A673 (cell line): ENCODE measurements around the gene RIPOR3. TPM values are rescaled to one million over a fixed set of nuclear protein-coding genes. Genes with fewer than 3 reads are reported as not detected.
A peak's percentile ranks its signal among the peaks of the same experiment; 100 is the strongest.

Source experiments
- BruUV-seq: library from RNA; stranded (reverse); fragments of 400-500 nt; replicated peaks from 2 replicates; lab custom pipeline; 2021; lab: Mats Ljungman, UMichigan
- CTCF ChIA-PET: fragments of 300-600 bp; sonication (Branson Sonifier 250); formaldehyde crosslinking; loops from one replicate; lab custom pipeline; 2022; ENCODE audit warnings: antibody characterized with exemption; lab: Charles Lee
- POLR2A ChIA-PET: fragments of 300-600 bp; sonication (Branson Sonifier 250); formaldehyde crosslinking; loops from one replicate; lab custom pipeline; 2022; ENCODE audit warnings: antibody characterized with exemption; ENCODE audit not compliant: low non-redundant PET; lab: Charles Lee
- DNase-seq: peaks from one replicate; pipeline ENCODE4 v3.0.0-alpha.2; 2015; ENCODE audit warnings: low spot score
- H3K27ac ChIP-seq: fragments of 200-600 bp; sonication (generic); 2 replicates; pipeline ENCODE4 v1.5.1; 2016; ENCODE audit warnings: mixed run types, low read depth, mild to moderate bottlenecking, mixed read lengths, antibody characterized with exemption, low read length; ENCODE audit not compliant: poor library complexity, severe bottlenecking
- H3K27me3 ChIP-seq: fragments of 200-600 bp; sonication (generic); replicated peaks from 2 replicates; pipeline ENCODE4 v1.6.1; 2017; ENCODE audit warnings: mixed run types, low read depth, mild to moderate bottlenecking, mixed read lengths, antibody characterized with exemption, low read length; ENCODE audit not compliant: insufficient read depth, poor library complexity
- H3K36me3 ChIP-seq: fragments of 200-600 bp; sonication (generic); 2 replicates; pipeline ENCODE4 v1.6.1; 2016; ENCODE audit warnings: mixed run types, mild to moderate bottlenecking, mixed read lengths, antibody characterized with exemption, low read length; ENCODE audit not compliant: insufficient read depth, poor library complexity, severe bottlenecking
- H3K4me1 ChIP-seq: fragments of 200-600 bp; sonication (generic); 2 replicates; pipeline ENCODE4 v1.6.1; 2017; ENCODE audit warnings: mixed run types, mild to moderate bottlenecking, mixed read lengths, antibody characterized with exemption, low read length; ENCODE audit not compliant: insufficient read depth, poor library complexity, severe bottlenecking
- H3K4me3 ChIP-seq: fragments of 200-600 bp; sonication (generic); 2 replicates; pipeline ENCODE4 v1.5.1; 2016; ENCODE audit warnings: low read depth, mixed run types, mild to moderate bottlenecking, mixed read lengths, low read length; ENCODE audit not compliant: poor library complexity, severe bottlenecking
- H3K9me3 ChIP-seq: fragments of 200-600 bp; sonication (generic); 2 replicates; pipeline ENCODE4 v1.6.1; 2016; ENCODE audit warnings: mixed run types, low read depth, mild to moderate bottlenecking, mixed read lengths, antibody characterized with exemption, low read length; ENCODE audit not compliant: poor library complexity, severe bottlenecking
- EZH2 ChIP-seq: fragments of 200-600 bp; sonication (generic); IDR thresholded peaks from 2 replicates; pipeline ENCODE4 v1.6.1; 2017; ENCODE audit warnings: borderline replicate concordance, low read depth, mild to moderate bottlenecking, mixed read lengths, antibody characterized with exemption, low read length; ENCODE audit not compliant: poor library complexity, severe bottlenecking
- intact Hi-C: fragments of 100-400 bp; cut with micrococcal nuclease; formaldehyde crosslinking; loops from one replicate; pipeline ENCODE4 v1.10.0; 2022; ENCODE audit not compliant: unreplicated experiment
- total RNA-seq: library from RNA; stranded (reverse); gene quantifications from 2 replicates; pipeline ENCODE4 v1.2.3, GENCODE V29; 2021
- TF ChIP-seq, protein P1 (sequence below): fragments of 300-800, 200-600 bp; sonication (generic); conservative IDR thresholded peaks from 2 replicates; pipeline ENCODE4 v1.5.1; 2017; ENCODE audit warnings: low read depth, mild to moderate bottlenecking, antibody characterized with exemption, low read length, moderate library complexity, mixed read lengths

RIPOR3 gene
- total RNA-seq, 1 experiment from 2014 or later: 19.1 TPM

DNA sequence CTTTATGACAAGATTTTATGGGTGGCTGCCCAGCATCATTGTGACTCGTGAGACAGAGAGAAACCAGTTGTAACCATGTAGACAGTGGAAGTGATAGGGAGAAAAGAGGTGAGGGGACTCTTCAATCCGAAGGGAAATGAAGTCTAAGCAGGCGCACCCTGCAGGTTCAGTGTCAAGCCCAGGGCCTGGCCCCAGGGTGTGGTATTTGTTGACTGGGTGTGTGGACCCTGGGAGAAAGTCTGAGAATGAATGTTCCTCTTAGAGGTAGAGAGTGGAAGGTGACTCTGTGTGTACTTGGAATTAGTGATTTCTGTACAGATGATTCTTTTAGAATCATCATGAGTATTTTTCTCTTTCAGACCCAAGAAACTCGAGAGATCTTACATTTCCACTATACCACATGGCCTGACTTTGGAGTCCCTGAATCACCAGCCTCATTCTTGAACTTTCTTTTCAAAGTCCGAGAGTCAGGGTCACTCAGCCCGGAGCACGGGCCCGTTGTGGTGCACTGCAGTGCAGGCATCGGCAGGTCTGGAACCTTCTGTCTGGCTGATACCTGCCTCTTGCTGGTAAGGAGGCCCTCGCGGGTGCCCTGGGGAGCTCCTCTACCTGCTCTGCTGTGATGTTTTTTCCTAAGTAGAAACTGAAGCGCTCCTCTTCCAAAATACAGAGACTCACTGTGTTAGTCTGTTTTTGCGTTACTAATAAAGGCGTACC, 113.1 kb downstream of the RIPOR3 start:
- no peak overlapping the region for H3K4me3 ChIP-seq
- no peak for DNase-seq
- H3K4me1 ChIP-seq: peaks cover 13% of the 10 kb centered on the region
- peak overlapping the region; percentile 35 for H3K27ac ChIP-seq
- ChIA-PET CTCF (no interaction called here), POLR2A (no interaction called here)
- no peaks in the 10 kb centered on the region for H3K9me3 ChIP-seq
- H3K27me3 ChIP-seq: no peaks in the 10 kb centered on the region
- no TSS peak for BruUV-seq
- intact Hi-C loops: loop anchor here (5.0 kb wide), 1 partner anchor 101 kb away; no protein-coding TSS in a partner anchor
- TF ChIP-seq, protein P1, sequence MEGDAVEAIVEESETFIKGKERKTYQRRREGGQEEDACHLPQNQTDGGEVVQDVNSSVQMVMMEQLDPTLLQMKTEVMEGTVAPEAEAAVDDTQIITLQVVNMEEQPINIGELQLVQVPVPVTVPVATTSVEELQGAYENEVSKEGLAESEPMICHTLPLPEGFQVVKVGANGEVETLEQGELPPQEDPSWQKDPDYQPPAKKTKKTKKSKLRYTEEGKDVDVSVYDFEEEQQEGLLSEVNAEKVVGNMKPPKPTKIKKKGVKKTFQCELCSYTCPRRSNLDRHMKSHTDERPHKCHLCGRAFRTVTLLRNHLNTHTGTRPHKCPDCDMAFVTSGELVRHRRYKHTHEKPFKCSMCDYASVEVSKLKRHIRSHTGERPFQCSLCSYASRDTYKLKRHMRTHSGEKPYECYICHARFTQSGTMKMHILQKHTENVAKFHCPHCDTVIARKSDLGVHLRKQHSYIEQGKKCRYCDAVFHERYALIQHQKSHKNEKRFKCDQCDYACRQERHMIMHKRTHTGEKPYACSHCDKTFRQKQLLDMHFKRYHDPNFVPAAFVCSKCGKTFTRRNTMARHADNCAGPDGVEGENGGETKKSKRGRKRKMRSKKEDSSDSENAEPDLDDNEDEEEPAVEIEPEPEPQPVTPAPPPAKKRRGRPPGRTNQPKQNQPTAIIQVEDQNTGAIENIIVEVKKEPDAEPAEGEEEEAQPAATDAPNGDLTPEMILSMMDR: no peak
- no peak for TF ChIP-seq EZH2
- peaks cover 53% of the 10 kb centered on the region for H3K36me3 ChIP-seq

DNA sequence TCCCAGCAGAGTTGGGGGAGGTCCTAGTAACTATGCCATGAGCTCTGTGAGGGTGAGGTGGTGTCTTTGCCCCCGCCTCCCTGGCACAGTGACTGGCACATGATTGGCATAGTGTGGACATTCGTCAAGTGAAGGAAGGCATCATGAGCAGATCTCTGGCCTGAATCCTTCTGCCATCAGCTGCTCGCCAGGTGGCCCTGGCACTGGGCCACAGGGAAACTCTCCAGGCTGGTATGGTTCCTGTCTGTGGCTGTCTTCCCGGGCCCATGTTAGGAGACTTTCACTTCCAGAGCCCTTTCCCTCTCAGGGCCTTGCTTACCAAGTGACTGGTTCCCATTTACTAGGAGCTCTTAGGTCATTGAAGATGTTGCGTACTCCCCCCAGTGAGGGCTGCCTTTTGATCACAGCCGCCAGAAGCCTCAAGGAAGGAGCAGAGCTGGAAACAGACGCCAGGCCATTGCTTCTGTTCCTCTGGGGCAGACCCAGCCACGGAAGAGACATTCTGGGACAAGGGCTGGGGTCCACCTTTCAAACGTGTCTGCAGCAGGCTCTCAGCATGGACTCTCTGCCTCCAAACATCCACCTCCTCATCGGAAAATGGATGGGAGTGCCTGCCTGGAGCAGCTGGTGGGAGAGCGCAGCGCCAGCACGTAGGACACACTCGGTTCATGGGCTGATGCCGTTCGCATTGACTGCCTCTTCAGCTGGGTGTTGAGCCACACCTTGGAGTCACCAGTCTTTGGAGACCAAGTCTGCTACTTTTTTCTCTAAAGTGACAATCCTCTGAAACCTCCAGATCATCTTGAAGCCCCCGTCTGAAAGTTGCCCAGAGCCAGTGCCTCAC, 113.9 kb downstream of the RIPOR3 start:
- intact Hi-C loops: loop anchor here (5.0 kb wide), 1 partner anchor 100 kb away; no protein-coding TSS in a partner anchor
- Histone ChIP-seq H3K9me3 (no peaks in the 10 kb centered on the region), H3K4me1 (peaks cover 22% of the 10 kb centered on the region), H3K4me3 (no peak overlapping the region), H3K27ac (peak overlapping the region; percentile 35), H3K27me3 (no peaks in the 10 kb centered on the region), H3K36me3 (peaks cover 45% of the 10 kb centered on the region)
- DNase-seq: peak; percentile 40
- BruUV-seq: no TSS peak
- TF ChIP-seq EZH2: no peak
- TF ChIP-seq, protein P1: no peak
- ChIA-PET POLR2A (no interaction called here), CTCF (no interaction called here)

DNA sequence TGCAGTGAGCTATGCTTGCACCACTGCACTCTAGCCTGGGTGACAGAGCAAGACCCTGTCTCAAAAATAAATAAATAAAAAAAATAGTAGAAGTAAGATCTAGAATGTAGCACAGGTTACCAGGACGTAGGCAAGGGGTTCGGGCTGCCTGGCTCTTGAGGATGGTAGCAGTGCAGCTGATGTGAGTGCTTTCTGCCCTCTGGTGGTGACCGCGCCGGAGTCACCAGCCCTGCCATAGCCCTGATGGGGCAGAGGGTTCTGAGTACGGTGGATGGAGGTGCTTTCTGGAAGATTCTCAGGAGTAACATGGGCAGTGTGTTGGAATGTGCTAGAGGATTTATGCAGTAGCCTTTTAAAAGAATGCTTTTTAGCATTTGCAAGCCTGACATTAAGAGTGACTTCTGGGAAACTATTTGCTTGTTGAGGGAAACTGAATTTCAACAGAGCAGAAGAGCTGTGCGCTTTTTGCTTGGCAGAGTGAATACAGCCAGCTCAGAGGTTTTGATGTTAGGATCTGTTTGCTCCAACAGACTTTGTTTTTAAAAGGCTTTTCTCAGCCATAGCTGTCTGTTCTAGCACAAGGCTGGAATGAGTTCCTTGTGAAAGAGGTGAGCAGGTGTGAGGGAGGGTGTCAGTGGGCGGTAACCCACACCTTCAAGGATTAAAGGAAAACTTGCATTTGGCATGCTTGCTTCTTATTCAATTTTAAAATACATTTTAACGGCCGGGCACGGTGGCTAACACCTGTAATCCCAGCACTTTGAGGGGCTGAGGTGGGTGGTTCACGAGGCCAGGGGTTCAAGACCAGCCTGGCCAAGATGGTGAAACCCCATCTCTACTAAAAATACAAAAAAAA, 115.2 kb downstream of the RIPOR3 start:
- TF ChIP-seq EZH2: no peak
- TF ChIP-seq, protein P1: peak; percentile 85
- ChIA-PET POLR2A (no interaction called here), CTCF (interaction anchor here (0.6 to 1.0 kb wide), 6 partner anchors 76 to 390 kb away, joined by 3 to 11 read pairs (median 4); no protein-coding TSS in a partner anchor)
- H3K36me3 ChIP-seq: peaks cover 32% of the 10 kb centered on the region
- intact Hi-C loops: loop anchor here (5.0 kb wide), 1 partner anchor 99 kb away; no protein-coding TSS in a partner anchor
- H3K4me3 ChIP-seq: no peak overlapping the region
- no peaks in the 10 kb centered on the region for H3K27me3 ChIP-seq
- peaks cover 34% of the 10 kb centered on the region for H3K4me1 ChIP-seq
- H3K27ac ChIP-seq: no peak overlapping the region
- BruUV-seq: no TSS peak
- no peaks in the 10 kb centered on the region for H3K9me3 ChIP-seq
- DNase-seq: peak; percentile 72
